ENCODE results near the gene COMMD3. TPM values are rescaled to one million over a fixed set of nuclear protein-coding genes. Genes with fewer than 3 reads are reported as not detected.

The COMMD3 gene
- total and polyA plus RNA-seq, 2 donors (not counting 1 experiment from before 2014, with no cell fraction given): 46.0 to 74.3 TPM

DNA sequence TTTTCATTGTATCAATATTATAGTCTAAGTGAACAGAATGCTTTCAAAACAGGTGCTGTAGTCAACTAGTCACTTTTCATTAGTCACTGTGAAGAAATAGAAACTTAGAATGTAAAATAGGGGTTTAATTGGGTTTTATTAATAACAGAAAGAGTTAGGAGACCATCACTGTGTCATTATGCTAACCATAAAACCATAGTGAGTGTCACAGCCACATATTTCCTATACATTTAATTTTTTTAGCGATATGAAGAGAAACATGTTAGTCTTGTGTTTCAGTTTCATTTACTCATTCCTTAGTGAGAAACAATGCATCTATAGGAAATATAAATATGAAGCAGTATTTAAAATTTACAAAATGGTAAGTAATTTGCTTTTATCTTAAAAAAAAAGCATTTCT, 51.3 kb downstream of the COMMD3 start:
- no peak overlapping the region for H3K9ac ChIP-seq (ENCODE audit: low read length)
- ATAC-seq (ENCODE audit: low read depth) (no peak), DNase-seq (no peak)
- H3K79me2 ChIP-seq (ENCODE audit: control insufficient read depth, insufficient read depth, low read length): no peaks in the 10 kb centered on the region
- no peaks in the 10 kb centered on the region for H4K20me1 ChIP-seq (ENCODE audit: control insufficient read depth, insufficient read depth, low read length, poor library complexity, severe bottlenecking)
- H3K27me3 ChIP-seq (replicated peaks in 1 of 4; ENCODE audit: control extremely low read depth in 1 of 4, control insufficient read depth in 3 of 4, insufficient read depth in 4 of 4, low read length in 3 of 4): no peaks in the 10 kb centered on the region
- H3K4me2 ChIP-seq (replicated peaks; ENCODE audit: low read depth, low read length, poor library complexity, severe bottlenecking): peak overlapping the region; percentile 26
- no peaks in the 10 kb centered on the region for H3K36me3 ChIP-seq (replicated peaks in 1 of 2; ENCODE audit: control extremely low read depth in 1 of 2, control insufficient read depth in 1 of 2, extremely low read depth in 1 of 2, insufficient read depth in 2 of 2, low read length in 1 of 2)
- H3K27ac ChIP-seq (ENCODE audit: low read length in 2 of 2): no peak overlapping the region
- peak overlapping the region; percentile 21 for H2AFZ ChIP-seq (ENCODE audit: insufficient read depth, low read depth, low read length, poor library complexity, severe bottlenecking)
- Mint-ChIP-seq H3K9me3 (ENCODE audit: insufficient read depth) (no peaks in the 10 kb centered on the region), H3K27ac (no peak overlapping the region), H3K27me3 (no peaks in the 10 kb centered on the region), H3K4me1 (peaks cover 17% of the 10 kb centered on the region), H3K4me3 (no peak overlapping the region)
- peaks cover 7 to 8% of the 10 kb centered on the region in 2 donors for H3K4me1 ChIP-seq (ENCODE audit: control insufficient read depth in 2 of 2, insufficient read depth in 2 of 2, low read length in 2 of 2)
- POLR2A ChIA-PET: no interaction called here
- no peaks in the 10 kb centered on the region for H3K9me3 ChIP-seq (ENCODE audit: control extremely low read depth in 1 of 3, control insufficient read depth in 2 of 3, insufficient read depth in 1 of 3, low read length in 2 of 3)
- intact Hi-C loops (cut with micrococcal nuclease): loop anchor here (5.0 kb wide), 1 partner anchor 50 kb away; no protein-coding TSS in a partner anchor
- no peak for TF ChIP-seq EZH2 (IDR thresholded peaks at IDR 0.05; ENCODE audit: borderline replicate concordance, insufficient read depth, low read depth, low read length, poor library complexity, severe bottlenecking)
- TF ChIP-seq, protein P1, sequence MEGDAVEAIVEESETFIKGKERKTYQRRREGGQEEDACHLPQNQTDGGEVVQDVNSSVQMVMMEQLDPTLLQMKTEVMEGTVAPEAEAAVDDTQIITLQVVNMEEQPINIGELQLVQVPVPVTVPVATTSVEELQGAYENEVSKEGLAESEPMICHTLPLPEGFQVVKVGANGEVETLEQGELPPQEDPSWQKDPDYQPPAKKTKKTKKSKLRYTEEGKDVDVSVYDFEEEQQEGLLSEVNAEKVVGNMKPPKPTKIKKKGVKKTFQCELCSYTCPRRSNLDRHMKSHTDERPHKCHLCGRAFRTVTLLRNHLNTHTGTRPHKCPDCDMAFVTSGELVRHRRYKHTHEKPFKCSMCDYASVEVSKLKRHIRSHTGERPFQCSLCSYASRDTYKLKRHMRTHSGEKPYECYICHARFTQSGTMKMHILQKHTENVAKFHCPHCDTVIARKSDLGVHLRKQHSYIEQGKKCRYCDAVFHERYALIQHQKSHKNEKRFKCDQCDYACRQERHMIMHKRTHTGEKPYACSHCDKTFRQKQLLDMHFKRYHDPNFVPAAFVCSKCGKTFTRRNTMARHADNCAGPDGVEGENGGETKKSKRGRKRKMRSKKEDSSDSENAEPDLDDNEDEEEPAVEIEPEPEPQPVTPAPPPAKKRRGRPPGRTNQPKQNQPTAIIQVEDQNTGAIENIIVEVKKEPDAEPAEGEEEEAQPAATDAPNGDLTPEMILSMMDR (IDR thresholded peaks at IDR 0.05): no peak
- WGBS (ENCODE audit: insufficient coverage): no CpG with 5 or more reads among the region's 1 CpG
- no peak overlapping the region for H3K4me3 ChIP-seq (ENCODE audit: control extremely low read depth in 1 of 5, extremely low read depth in 1 of 5, insufficient read depth in 1 of 5, low read depth in 2 of 5, low read length in 4 of 5)
- CTCF ChIA-PET: no interaction called here

- CTCF ChIA-PET: no interaction called here
- Histone ChIP-seq H3K4me1 (ENCODE audit: control insufficient read depth in 2 of 2, insufficient read depth in 2 of 2, low read length in 2 of 2) (peaks cover 7 to 8% of the 10 kb centered on the region in 2 donors), H2AFZ (ENCODE audit: insufficient read depth, low read depth, low read length, poor library complexity, severe bottlenecking) (no peak overlapping the region), H3K4me3 (ENCODE audit: control extremely low read depth in 1 of 5, extremely low read depth in 1 of 5, insufficient read depth in 1 of 5, low read depth in 2 of 5, low read length in 4 of 5) (no peak overlapping the region), H3K9me3 (ENCODE audit: control extremely low read depth in 1 of 3, control insufficient read depth in 2 of 3, insufficient read depth in 1 of 3, low read length in 2 of 3) (no peaks in the 10 kb centered on the region), H3K79me2 (ENCODE audit: control insufficient read depth, insufficient read depth, low read length) (no peaks in the 10 kb centered on the region), H3K36me3 (replicated peaks in 1 of 2; ENCODE audit: control extremely low read depth in 1 of 2, control insufficient read depth in 1 of 2, extremely low read depth in 1 of 2, insufficient read depth in 2 of 2, low read length in 1 of 2) (no peaks in the 10 kb centered on the region), H3K27me3 (replicated peaks in 1 of 4; ENCODE audit: control extremely low read depth in 1 of 4, control insufficient read depth in 3 of 4, insufficient read depth in 4 of 4, low read length in 3 of 4) (no peaks in the 10 kb centered on the region), H3K9ac (ENCODE audit: low read length) (no peak overlapping the region), H4K20me1 (ENCODE audit: control insufficient read depth, insufficient read depth, low read length, poor library complexity, severe bottlenecking) (no peaks in the 10 kb centered on the region), H3K4me2 (replicated peaks; ENCODE audit: low read depth, low read length, poor library complexity, severe bottlenecking) (no peak overlapping the region), H3K27ac (ENCODE audit: low read length in 2 of 2) (no peak overlapping the region)
- no peaks in the 10 kb centered on the region for H3K27me3 Mint-ChIP-seq
- H3K27ac Mint-ChIP-seq: no peak overlapping the region
- H3K4me1 Mint-ChIP-seq: peaks cover 17% of the 10 kb centered on the region
- POLR2A ChIA-PET: no interaction called here
- ATAC-seq (ENCODE audit: low read depth) (no peak), DNase-seq (no peak)
- no peak for TF ChIP-seq EZH2 (IDR thresholded peaks at IDR 0.05; ENCODE audit: borderline replicate concordance, insufficient read depth, low read depth, low read length, poor library complexity, severe bottlenecking)
- TF ChIP-seq, protein P1 (IDR thresholded peaks at IDR 0.05): no peak
- intact Hi-C loops (cut with micrococcal nuclease): loop anchor here (5.0 kb wide), 1 partner anchor 49 kb away; no protein-coding TSS in a partner anchor
- 96% methylated on average over 4 of the region's 4 CpGs for WGBS (ENCODE audit: insufficient coverage)
- no peaks in the 10 kb centered on the region for H3K9me3 Mint-ChIP-seq (ENCODE audit: insufficient read depth)
- H3K4me3 Mint-ChIP-seq: no peak overlapping the region
Observed at GRCh38 chr10:22368402-22368801, 52.2 kb downstream of the COMMD3 start.

All from B cell (primary cell).